K562 (cell line): Measurements from ENCODE around the gene RASGRP4. TPM values are rescaled to one million over a fixed set of nuclear protein-coding genes. Genes with fewer than 3 reads are reported as not detected.

Experiments
- BACH1 ChIP-seq: fragments of 200-800 bp; sonication (Bioruptor generic); IDR thresholded peaks from 2 replicates; pipeline ENCODE4 v1.6.1; 2016; ENCODE audit warnings: missing genetic modification characterization, missing compliant biosample characterization
- CEBPB ChIP-seq: fragments of 450-650 bp; IDR thresholded peaks from 2 replicates; pipeline ENCODE4 v1.6.1; 2016; ENCODE audit warnings: missing genetic modification characterization, missing compliant biosample characterization
- CREBBP ChIP-seq: IDR thresholded peaks from one replicate; pipeline ENCODE4 v1.6.1; 2012; ENCODE audit warnings: low read depth, mild to moderate bottlenecking, control low read depth, inconsistent platforms, low read length
- CTBP1 ChIP-seq: fragments of 450-650 bp; IDR thresholded peaks from 2 replicates; pipeline ENCODE4 v1.6.1; 2016; ENCODE audit warnings: borderline replicate concordance
- CXXC5 ChIP-seq: fragments of 250-450 bp; sonication (Bioruptor Pico); IDR thresholded peaks from 2 replicates; pipeline ENCODE4 v1.8.0; 2022; ENCODE audit warnings: inconsistent platforms, mild to moderate bottlenecking, moderate library complexity
- ID3 ChIP-seq, 2 experiments: fragments of 250-450 bp in 1 of 2; fragments of 450-650 bp in 1 of 2; sonication (Bioruptor Pico) in 1 of 2; IDR thresholded peaks; 2 replicates each; pipeline versions ENCODE4 v1.6.1 to v1.8.0; 2016 to 2021; ENCODE audit warnings: mild to moderate bottlenecking in 2 of 2, moderate library complexity in 2 of 2, missing compliant biosample characterization in 1 of 2, missing genetic modification characterization in 1 of 2
- KAT2B ChIP-seq: IDR thresholded peaks from one replicate; pipeline ENCODE4 v1.6.1; 2012; ENCODE audit warnings: low read depth, mild to moderate bottlenecking, control low read depth, inconsistent platforms, low read length, moderate library complexity
- KLF16 ChIP-seq: IDR thresholded peaks from 2 replicates; pipeline ENCODE4 v1.6.1; 2016; ENCODE audit warnings: antibody characterized with exemption
- MYC ChIP-seq, 2 experiments: fragments of 250-450 bp in 1 of 2; sonication (Bioruptor Pico) in 1 of 2; IDR thresholded peaks; 2 replicates each; pipeline versions ENCODE4 v1.5.1 to v1.6.1; 2012 to 2021; ENCODE audit warnings: low read depth in 2 of 2, borderline replicate concordance in 1 of 2, improper control_type of control experiment in 1 of 2, low read length in 1 of 2, mild to moderate bottlenecking in 1 of 2, moderate library complexity in 1 of 2
- NBN ChIP-seq: fragments of 450-650 bp; IDR thresholded peaks from 2 replicates; pipeline ENCODE4 v1.6.1; 2016; ENCODE audit warnings: low read depth, mild to moderate bottlenecking
- NFE2 ChIP-seq: IDR thresholded peaks from 2 replicates; pipeline ENCODE4 v1.6.1; 2014; ENCODE audit warnings: antibody characterized with exemption, low read depth
- NFIX ChIP-seq: fragments of 250-450 bp; sonication (Bioruptor Pico); IDR thresholded peaks from 2 replicates; pipeline ENCODE4 v1.4.0; 2020; ENCODE audit warnings: low read depth, mild to moderate bottlenecking, moderate library complexity
- NRF1 ChIP-seq, 2 experiments: fragments of 450-650 bp; IDR thresholded peaks in 1 of 2; conservative IDR thresholded peaks in 1 of 2; 2 replicates each; pipeline ENCODE4 v1.6.1; 2014; ENCODE audit warnings: mild to moderate bottlenecking in 2 of 2
- POLR2H ChIP-seq: IDR thresholded peaks from 2 replicates; pipeline ENCODE4 v1.6.1; 2016; ENCODE audit warnings: missing genetic modification characterization, low read depth, mild to moderate bottlenecking, control low read depth, missing compliant biosample characterization, moderate library complexity
- PTTG1 ChIP-seq: fragments of 450-650 bp; IDR thresholded peaks from 2 replicates; pipeline ENCODE4 v1.6.1; 2016; ENCODE audit warnings: low read depth, mild to moderate bottlenecking, missing genetic modification characterization, missing compliant biosample characterization
- RNF2 ChIP-seq: sonication (generic); IDR thresholded peaks from 2 replicates; pipeline ENCODE4 v1.6.1; 2016
- SNIP1 ChIP-seq: fragments of 450-650 bp; IDR thresholded peaks from 2 replicates; pipeline ENCODE4 v1.7.1; 2017; ENCODE audit warnings: low read depth, mild to moderate bottlenecking
- TAF1 ChIP-seq: IDR thresholded peaks from 2 replicates; pipeline ENCODE4 v1.6.1; 2011; ENCODE audit warnings: mild to moderate bottlenecking, low read length, moderate library complexity; ENCODE audit not compliant: insufficient read depth, control insufficient read depth, severe bottlenecking; ENCODE audit errors: extremely low read depth
- TAL1 ChIP-seq: fragments of 450-650 bp; IDR thresholded peaks from 2 replicates; pipeline ENCODE4 v1.6.1; 2016; ENCODE audit warnings: mild to moderate bottlenecking
- ZBED1 ChIP-seq: IDR thresholded peaks from 2 replicates; pipeline ENCODE4 v1.6.1; 2014
- ZBTB1 ChIP-seq: sonication (generic); formaldehyde crosslinking; IDR thresholded peaks from 2 replicates; pipeline ENCODE4 v1.8.1; 2023; ENCODE audit warnings: missing genetic modification reagents, low read depth, mild to moderate bottlenecking, borderline replicate concordance
- ZBTB12 ChIP-seq: fragments of 250-450 bp; sonication (Bioruptor Pico); IDR thresholded peaks from 2 replicates; pipeline ENCODE4 v1.4.0; 2020
- ZEB2 ChIP-seq: fragments of 450-650 bp; IDR thresholded peaks from 2 replicates; pipeline ENCODE4 v1.6.1; 2016
- ZKSCAN8 ChIP-seq: fragments of 200-800 bp; sonication (Bioruptor generic); IDR thresholded peaks from 2 replicates; pipeline ENCODE4 v1.6.1; 2016; ENCODE audit warnings: missing genetic modification characterization, missing compliant biosample characterization
- ZNF165 ChIP-seq: fragments of 250-450 bp; sonication (Bioruptor Pico); IDR thresholded peaks from 2 replicates; pipeline ENCODE4 v1.4.0; 2020; ENCODE audit warnings: borderline replicate concordance
- ZNF3 ChIP-seq: fragments of 250-450 bp; sonication (Bioruptor Pico); IDR thresholded peaks from 2 replicates; pipeline ENCODE4 v1.5.0; 2021; ENCODE audit warnings: mild to moderate bottlenecking, moderate library complexity
- ZNF511 ChIP-seq: sonication (generic); formaldehyde crosslinking; IDR thresholded peaks from 2 replicates; pipeline ENCODE4 v1.8.0; 2022; ENCODE audit warnings: mild to moderate bottlenecking, missing genetic modification reagents
- ZNF551 ChIP-seq: fragments of 250-450 bp; sonication (Bioruptor Pico); IDR thresholded peaks from 2 replicates; pipeline ENCODE4 v1.5.0; 2021; ENCODE audit warnings: mild to moderate bottlenecking, moderate library complexity
- ZNF707 ChIP-seq: fragments of 250-450 bp; sonication (Bioruptor Pico); conservative IDR thresholded peaks from 2 replicates; pipeline ENCODE4 v1.8.0; 2022; ENCODE audit warnings: inconsistent platforms, mild to moderate bottlenecking, moderate library complexity
- polyA plus RNA-seq, 8 experiments: library from polyadenylated mRNA; depleted of rRNA in 4 of 8; stranded (reverse) in 5 of 8; unstranded in 3 of 8; fragments of >200 nt; fragmentation: Nextera tagmentation in 2 of 8; fragmentation: Illumina TruSeq in 1 of 8; extraction: Ambion mirVana in 2 of 8; extraction: Trizol in 1 of 8; gene quantifications; 2 replicates each; pipeline versions ENCODE4 v1.2.1 to v1.2.3, GENCODE V29; 2011 to 2014; ENCODE audit warnings: inconsistent platforms in 1 of 8, missing spikeins in 1 of 8
- total RNA-seq, 7 experiments: library from RNA; depleted of rRNA in 6 of 7; stranded (reverse); fragments of >200 nt in 6 of 7; fragmentation: Illumina TruSeq in 2 of 7; extraction: Trizol in 2 of 7; gene quantifications; 2 replicates each; pipeline versions ENCODE4 v1.2.1 to v1.2.3, GENCODE V29; 2011 to 2021; ENCODE audit warnings: low replicate concordance in 1 of 7

Gene RASGRP4
- total and polyA plus RNA-seq, 9 of the 15 experiments (the other 6 are each of a cell fraction or from before 2014, with no cell fraction given), result 0.39 to 4.6 (median 3.8) TPM

GRCh38 chr19:38362076-38362945 lies 63.7 kb downstream of the RASGRP4 start (continued):
- no peak for TF ChIP-seq ID3 (CRISPR knock-in tag; IDR thresholded peaks at IDR 0.05)
- no peak for TF ChIP-seq ID3 (tag; IDR thresholded peaks at IDR 0.05)
- TF ChIP-seq KAT2B, result no peak
- TF ChIP-seq TAF1, result no peak
- TF ChIP-seq NBN, result 0 out of 2 replicates have a peak, but pooled peaks have one; percentile 9
- TF ChIP-seq ZNF3 (CRISPR knock-in tag), result no peak
- TF ChIP-seq ZBTB1 (CRISPR knock-in tag), result no peak
- TF ChIP-seq KLF16, result no peak
- TF ChIP-seq ZBED1, result no peak
- no peak for TF ChIP-seq ZKSCAN8
- no peak for TF ChIP-seq ZBTB12 (CRISPR knock-in tag)
- no peak for TF ChIP-seq CREBBP
- no peak for TF ChIP-seq ZNF165 (CRISPR knock-in tag)
- no peak for TF ChIP-seq CEBPB
- no peak for TF ChIP-seq NFIX
- TF ChIP-seq TAL1, result no peak
- TF ChIP-seq NFE2, result no peak
- TF ChIP-seq CXXC5 (CRISPR knock-in tag), result peak; percentile 39; the same call in 1 of the 2 replicates
- TF ChIP-seq ZNF707 (CRISPR knock-in tag), result no peak
- TF ChIP-seq NRF1 (conservative IDR thresholded peaks at IDR 0.05 in 1 of 2, IDR thresholded peaks at IDR 0.05 in 1 of 2), result peak; percentile 82 to 85
- no peak for TF ChIP-seq RNF2
- no peak for TF ChIP-seq ZNF551 (CRISPR knock-in tag)
- no peak for TF ChIP-seq ZEB2
- TF ChIP-seq POLR2H, result no peak
- no peak; the same call in 1 of the 2 replicates for TF ChIP-seq ZNF511
- TF ChIP-seq CTBP1, result peak; percentile 31; the same call in 1 of the 2 replicates
- no peak for TF ChIP-seq PTTG1 (tag)
- no peak for TF ChIP-seq MYC (IDR thresholded peaks at IDR 0.05; ENCODE audit: low read depth, low read length)
- no peak for TF ChIP-seq MYC (CRISPR knock-in tag; IDR thresholded peaks at IDR 0.05; ENCODE audit: borderline replicate concordance, low read depth)
- TF ChIP-seq SNIP1, result no peak
- no peak for TF ChIP-seq BACH1
